Left ventricle myocardium superior (tissue), 1 donor: ENCODE results near the gene ETV6. TPM values are rescaled to one million over a fixed set of nuclear protein-coding genes. Genes with fewer than 3 reads are reported as not detected.
A peak's percentile ranks its signal among the peaks of the same experiment; 100 is the strongest.
"Not testable (repeated sequence)": the region's sequence is repeated elsewhere in the genome, so short reads cannot be mapped to it uniquely, and the experiment has no call there.

ENCODE experiments used
- ATAC-seq: fragments of 200-7000 bp; cut with Tn5 transposase; one replicate; pipeline ENCODE4 v1.9.1; 2020; ENCODE audit warnings: mild to moderate bottlenecking, moderate library complexity
- DNase-seq: peaks from one replicate; pipeline ENCODE4 v3.0.0-alpha.2; 2020
- intact Hi-C: fragments of 100-400 bp; cut with micrococcal nuclease; formaldehyde crosslinking; loops from one replicate; pipeline ENCODE4 v1.11.0; 2022
- total RNA-seq: library from RNA; stranded (reverse); fragmentation: NEBNext Ultra II Directional; extraction: Animal tissue kit (Norgen Biotek cat#: 25700); gene quantifications from one replicate; pipeline ENCODE4 v1.2.1, GENCODE V29; 2021
- donor health status: DM: no; HTN: yes; CAD: no; lungs with severe emphysema.

ETV6 gene
- total RNA-seq, 1 donor from 2014 or later, result 14.7 TPM

- no peak for DNase-seq
- intact Hi-C loops, result no loop called here
- no peak for ATAC-seq
Observed at GRCh38 chr12:11662369-11662768, 12.9 kb downstream of the ETV6 start.

- DNase-seq (no peak), ATAC-seq (peak; percentile 97)
- intact Hi-C loops, result no loop called here
Observed at GRCh38 chr12:11663130-11663529, 13.7 kb downstream of the ETV6 start.

GRCh38 chr12:11664101-11664500, 14.6 kb downstream of the ETV6 start:
- DNase-seq (no peak), ATAC-seq (no peak)
- intact Hi-C loops, result no loop called here

- ATAC-seq (no peak), DNase-seq (no peak)
- intact Hi-C loops, result no loop called here
Observed at GRCh38 chr12:11666131-11667050, 16.9 kb downstream of the ETV6 start.

GRCh38 chr12:11667171-11667570, 17.7 kb downstream of the ETV6 start:
- ATAC-seq (no peak), DNase-seq (no peak)
- intact Hi-C loops, result no loop called here

- intact Hi-C loops, result no loop called here
- ATAC-seq (no peak), DNase-seq (no peak)
Observed at GRCh38 chr12:11668611-11669010, 19.1 kb downstream of the ETV6 start.

GRCh38 chr12:11669348-11669747, 19.9 kb downstream of the ETV6 start:
- ATAC-seq (no peak), DNase-seq (no peak)
- intact Hi-C loops, result no loop called here

- ATAC-seq (peak; percentile 69), DNase-seq (no peak)
- intact Hi-C loops, result no loop called here
Observed at GRCh38 chr12:11672256-11673191, 23.1 kb downstream of the ETV6 start.

GRCh38 chr12:11673666-11674461, 24.4 kb downstream of the ETV6 start:
- ATAC-seq (no peak), DNase-seq (no peak)
- intact Hi-C loops, result no loop called here

GRCh38 chr12:11674894-11675390, 25.5 kb downstream of the ETV6 start:
- intact Hi-C loops, result no loop called here
- DNase-seq (no peak), ATAC-seq (no peak)

GRCh38 chr12:11676052-11676451, 26.6 kb downstream of the ETV6 start:
- DNase-seq (no peak), ATAC-seq (peak; percentile 31)
- intact Hi-C loops, result no loop called here

- no peak for DNase-seq
- ATAC-seq, result peak; percentile 21
- intact Hi-C loops, result no loop called here
Observed at GRCh38 chr12:11677093-11677492, 27.6 kb downstream of the ETV6 start.

GRCh38 chr12:11677752-11678151, 28.3 kb downstream of the ETV6 start:
- intact Hi-C loops, result no loop called here
- ATAC-seq, result peak; percentile 88
- DNase-seq, result peak; percentile 70

- DNase-seq (no peak), ATAC-seq (no peak)
- intact Hi-C loops, result no loop called here
Observed at GRCh38 chr12:11678781-11679180, 29.3 kb downstream of the ETV6 start.

GRCh38 chr12:11681207-11681606, 31.7 kb downstream of the ETV6 start:
- no peak for DNase-seq
- intact Hi-C loops, result no loop called here
- ATAC-seq, result no peak

GRCh38 chr12:11681695-11682094, 32.2 kb downstream of the ETV6 start:
- DNase-seq, ATAC-seq, intact Hi-C loops: not testable (repeated sequence)

GRCh38 chr12:11684393-11684792, 34.9 kb downstream of the ETV6 start:
- DNase-seq (no peak), ATAC-seq (no peak)
- intact Hi-C loops, result no loop called here

- no peak for ATAC-seq
- no peak for DNase-seq
- intact Hi-C loops, result no loop called here
Observed at GRCh38 chr12:11684811-11685210, 35.3 kb downstream of the ETV6 start.

- intact Hi-C loops, result no loop called here
- no peak for DNase-seq
- ATAC-seq, result no peak
Observed at GRCh38 chr12:11685316-11685715, 35.8 kb downstream of the ETV6 start.
